ENCODE measurements around the gene MCOLN3. TPM values are rescaled to one million over a fixed set of nuclear protein-coding genes. Genes with fewer than 3 reads are reported as not detected.
A peak's percentile ranks its signal among the peaks of the same experiment; 100 is the strongest.

MCOLN3 gene
- polyA plus RNA-seq, 4 donors, result 1.2 to 192 (median 2.6) TPM

DNA sequence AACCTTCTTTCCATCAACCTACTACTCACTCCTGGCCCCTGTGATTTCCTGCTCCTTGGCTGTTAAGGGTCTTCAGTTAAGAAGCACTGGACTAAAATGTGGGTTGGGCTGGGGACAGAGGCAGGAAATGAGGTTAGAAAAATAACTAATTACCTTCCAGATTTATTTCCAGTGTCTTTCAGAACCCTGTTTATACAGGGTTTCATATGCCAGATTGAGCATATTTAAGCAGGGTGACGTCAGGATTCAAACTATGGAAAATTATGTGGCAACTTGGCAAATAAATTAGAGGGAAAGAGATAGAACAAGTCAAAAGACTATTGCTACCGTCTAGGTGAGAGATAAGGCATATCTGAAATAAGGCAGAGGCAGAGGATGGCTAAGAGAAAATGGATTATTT, 11.7 kb upstream of the MCOLN3 start:
- 40 to 54% (median 50%) methylated on average over 2 of the region's 2 CpGs for WGBS, 3 donors

DNA sequence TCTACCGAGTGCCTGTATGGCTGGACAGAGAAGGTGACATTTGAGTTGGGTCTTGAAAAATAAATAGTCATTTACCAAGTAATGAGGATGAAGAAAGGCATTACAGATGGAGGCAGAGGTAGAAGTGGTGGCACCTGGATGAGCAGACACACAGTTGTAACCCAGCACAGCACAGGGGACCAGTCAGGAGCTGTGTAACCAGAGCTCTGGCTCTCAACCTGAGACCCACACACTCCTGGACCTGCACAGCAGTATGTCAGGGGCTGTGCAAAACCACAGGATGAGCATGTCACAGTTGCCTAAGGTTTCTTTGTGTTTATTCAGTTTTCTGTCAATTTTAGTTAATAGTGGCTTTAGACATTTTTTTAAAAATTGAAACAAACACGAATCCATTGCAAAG, 11.3 kb upstream of the MCOLN3 start:
- no peaks in the 10 kb centered on the region for H3K36me3 ChIP-seq (ENCODE audit: control insufficient read depth in 3 of 3, insufficient read depth in 2 of 3, low read depth in 1 of 3, low read length in 3 of 3)
- H3K27me3 ChIP-seq (ENCODE audit: control insufficient read depth in 3 of 3, insufficient read depth in 3 of 3, low read length in 3 of 3), result no peaks in the 10 kb centered on the region
- H3K9me3 ChIP-seq (ENCODE audit: control insufficient read depth in 2 of 2, insufficient read depth in 1 of 2, low read depth in 1 of 2, low read length in 1 of 2), result no peaks in the 10 kb centered on the region
- no peak overlapping the region for H3K27ac ChIP-seq (ENCODE audit: low read depth in 1 of 3, low read length in 2 of 3)
- WGBS, 3 donors, result 85 to 92% (median 90%) methylated on average over 2 of the region's 2 CpGs
- DNase-seq (no peak), FAIRE-seq (no peak)
- H3K4me3 ChIP-seq (ENCODE audit: low read depth in 1 of 3, low read length in 3 of 3), result no peak overlapping the region
- no peaks in the 10 kb centered on the region for H3K4me1 ChIP-seq (ENCODE audit: control insufficient read depth in 3 of 3, insufficient read depth in 2 of 3, low read depth in 1 of 3, low read length in 2 of 3)

More for the DNA sequence above, 11.7 kb upstream of the MCOLN3 start:
- Histone ChIP-seq H3K4me1 (ENCODE audit: control insufficient read depth in 3 of 3, insufficient read depth in 2 of 3, low read depth in 1 of 3, low read length in 2 of 3) (no peaks in the 10 kb centered on the region), H3K27me3 (ENCODE audit: control insufficient read depth in 3 of 3, insufficient read depth in 3 of 3, low read length in 3 of 3) (no peaks in the 10 kb centered on the region), H3K27ac (ENCODE audit: low read depth in 1 of 3, low read length in 2 of 3) (no peak overlapping the region), H3K4me3 (ENCODE audit: low read depth in 1 of 3, low read length in 3 of 3) (no peak overlapping the region), H3K36me3 (ENCODE audit: control insufficient read depth in 3 of 3, insufficient read depth in 2 of 3, low read depth in 1 of 3, low read length in 3 of 3) (no peaks in the 10 kb centered on the region), H3K9me3 (ENCODE audit: control insufficient read depth in 2 of 2, insufficient read depth in 1 of 2, low read depth in 1 of 2, low read length in 1 of 2) (no peaks in the 10 kb centered on the region)
- DNase-seq, result no peak
- FAIRE-seq, result no peak

- no peak overlapping the region for H3K4me3 ChIP-seq (ENCODE audit: low read depth in 1 of 3, low read length in 3 of 3)
- H3K4me1 ChIP-seq (ENCODE audit: control insufficient read depth in 3 of 3, insufficient read depth in 2 of 3, low read depth in 1 of 3, low read length in 2 of 3), result no peaks in the 10 kb centered on the region
- no peaks in the 10 kb centered on the region for H3K9me3 ChIP-seq (ENCODE audit: control insufficient read depth in 2 of 2, insufficient read depth in 1 of 2, low read depth in 1 of 2, low read length in 1 of 2)
- H3K27ac ChIP-seq (ENCODE audit: low read depth in 1 of 3, low read length in 2 of 3), result no peak overlapping the region
- no peak for DNase-seq
- no peaks in the 10 kb centered on the region for H3K27me3 ChIP-seq (ENCODE audit: control insufficient read depth in 3 of 3, insufficient read depth in 3 of 3, low read length in 3 of 3)
- FAIRE-seq, result no peak
- H3K36me3 ChIP-seq (ENCODE audit: control insufficient read depth in 3 of 3, insufficient read depth in 2 of 3, low read depth in 1 of 3, low read length in 3 of 3), result no peaks in the 10 kb centered on the region
- 50 to 56% (median 51%) methylated on average over 1 of the region's 1 CpG for WGBS, 3 donors
Observed at GRCh38 chr1:85058786-85059185, 10.5 kb upstream of the MCOLN3 start.

GRCh38 chr1:85058311-85058710, 10.0 kb upstream of the MCOLN3 start:
- WGBS, 3 donors, result 66 to 73% (median 71%) methylated on average over 1 of the region's 1 CpG
- DNase-seq, result no peak
- Histone ChIP-seq H3K36me3 (ENCODE audit: control insufficient read depth in 3 of 3, insufficient read depth in 2 of 3, low read depth in 1 of 3, low read length in 3 of 3) (no peaks in the 10 kb centered on the region), H3K27ac (ENCODE audit: low read depth in 1 of 3, low read length in 2 of 3) (no peak overlapping the region), H3K4me1 (ENCODE audit: control insufficient read depth in 3 of 3, insufficient read depth in 2 of 3, low read depth in 1 of 3, low read length in 2 of 3) (no peaks in the 10 kb centered on the region), H3K4me3 (ENCODE audit: low read depth in 1 of 3, low read length in 3 of 3) (no peak overlapping the region), H3K9me3 (ENCODE audit: control insufficient read depth in 2 of 2, insufficient read depth in 1 of 2, low read depth in 1 of 2, low read length in 1 of 2) (no peaks in the 10 kb centered on the region), H3K27me3 (ENCODE audit: control insufficient read depth in 3 of 3, insufficient read depth in 3 of 3, low read length in 3 of 3) (no peaks in the 10 kb centered on the region)
- FAIRE-seq, result no peak

GRCh38 chr1:85054664-85055063, 6.4 kb upstream of the MCOLN3 start:
- H3K27me3 ChIP-seq (ENCODE audit: control insufficient read depth in 3 of 3, insufficient read depth in 3 of 3, low read length in 3 of 3), result peaks cover 0 to 3% (median 1%) of the 10 kb centered on the region in 3 donors
- H3K4me3 ChIP-seq (ENCODE audit: low read depth in 1 of 3, low read length in 3 of 3), result no peak overlapping the region
- H3K9me3 ChIP-seq (ENCODE audit: control insufficient read depth in 2 of 2, insufficient read depth in 1 of 2, low read depth in 1 of 2, low read length in 1 of 2), result no peaks in the 10 kb centered on the region
- FAIRE-seq (no peak), DNase-seq (no peak)
- peaks cover 0 to 4% (median 0%) of the 10 kb centered on the region in 3 donors for H3K4me1 ChIP-seq (ENCODE audit: control insufficient read depth in 3 of 3, insufficient read depth in 2 of 3, low read depth in 1 of 3, low read length in 2 of 3)
- 71 to 79% (median 74%) methylated on average over 4 of the region's 4 CpGs for WGBS, 3 donors
- no peak overlapping the region for H3K27ac ChIP-seq (ENCODE audit: low read depth in 1 of 3, low read length in 2 of 3)
- H3K36me3 ChIP-seq (ENCODE audit: control insufficient read depth in 3 of 3, insufficient read depth in 2 of 3, low read depth in 1 of 3, low read length in 3 of 3), result no peaks in the 10 kb centered on the region

- Histone ChIP-seq H3K27ac (ENCODE audit: low read depth in 1 of 3, low read length in 2 of 3) (peak overlapping the region in 1 of 3 donors; percentile 96), H3K4me1 (ENCODE audit: control insufficient read depth in 3 of 3, insufficient read depth in 2 of 3, low read depth in 1 of 3, low read length in 2 of 3) (peaks cover 0 to 7% (median 6%) of the 10 kb centered on the region in 3 donors), H3K27me3 (ENCODE audit: control insufficient read depth in 3 of 3, insufficient read depth in 3 of 3, low read length in 3 of 3) (peaks cover 0 to 13% (median 8%) of the 10 kb centered on the region in 3 donors), H3K4me3 (ENCODE audit: low read depth in 1 of 3, low read length in 3 of 3) (peak overlapping the region in 1 of 3 donors; percentile 1), H3K36me3 (ENCODE audit: control insufficient read depth in 3 of 3, insufficient read depth in 2 of 3, low read depth in 1 of 3, low read length in 3 of 3) (no peaks in the 10 kb centered on the region), H3K9me3 (ENCODE audit: control insufficient read depth in 2 of 2, insufficient read depth in 1 of 2, low read depth in 1 of 2, low read length in 1 of 2) (no peaks in the 10 kb centered on the region)
- DNase-seq, result peak; percentile 11 to 46
- WGBS, 3 donors, result 8 to 19% (median 19%) methylated on average over 11 of the region's 11 CpGs
- no peak for FAIRE-seq
Observed at GRCh38 chr1:85049735-85050166, 1.5 kb upstream of the MCOLN3 start.

DNA sequence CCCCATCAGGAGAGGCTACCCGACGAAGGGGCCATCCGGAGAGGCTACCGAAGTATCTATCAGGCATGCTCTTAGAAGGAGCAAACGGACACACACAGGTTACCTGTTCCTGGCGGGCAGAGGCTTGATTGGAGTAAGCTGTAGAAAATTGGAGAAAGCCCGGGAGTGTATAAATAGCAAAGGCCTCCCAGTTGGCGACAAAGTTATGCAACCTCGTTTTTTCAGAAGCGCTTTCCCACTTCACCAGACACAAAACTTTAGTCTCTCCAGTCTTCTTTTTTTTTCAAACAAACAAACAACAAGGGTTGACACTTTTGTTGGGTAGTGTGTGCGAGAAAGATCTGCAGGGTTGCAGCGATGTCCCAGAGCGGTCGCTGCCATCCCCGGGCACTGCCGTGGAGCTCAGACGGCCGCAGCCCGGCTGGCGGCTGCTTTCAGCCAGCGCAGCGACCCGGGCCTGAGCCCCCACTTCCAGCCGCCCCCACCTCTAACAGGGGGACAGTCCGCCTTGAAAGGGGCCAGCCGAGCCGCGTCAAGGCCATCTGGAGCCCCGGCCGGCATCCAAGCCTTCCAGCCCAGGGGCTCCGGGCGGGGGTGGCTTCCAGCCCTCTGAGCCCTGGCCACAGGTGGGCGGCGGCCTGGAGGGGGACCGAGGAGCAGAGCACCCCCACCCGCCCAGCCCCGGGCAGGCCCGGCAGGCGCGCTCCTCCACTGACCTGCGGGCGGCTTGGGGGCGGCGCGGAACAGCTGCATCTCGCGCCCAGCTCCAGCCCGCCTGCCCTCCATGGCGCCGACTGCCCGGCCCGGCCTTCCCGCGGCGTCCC, 616 bp downstream of the MCOLN3 start:
- Histone ChIP-seq H3K4me1 (ENCODE audit: control insufficient read depth in 3 of 3, insufficient read depth in 2 of 3, low read depth in 1 of 3, low read length in 2 of 3) (peaks cover 0 to 7% (median 6%) of the 10 kb centered on the region in 3 donors), H3K27me3 (ENCODE audit: control insufficient read depth in 3 of 3, insufficient read depth in 3 of 3, low read length in 3 of 3) (peaks cover 0 to 13% (median 8%) of the 10 kb centered on the region in 3 donors), H3K27ac (ENCODE audit: low read depth in 1 of 3, low read length in 2 of 3) (peak overlapping the region in 1 of 3 donors; percentile 96), H3K36me3 (ENCODE audit: control insufficient read depth in 3 of 3, insufficient read depth in 2 of 3, low read depth in 1 of 3, low read length in 3 of 3) (peaks cover 0 to 5% (median 0%) of the 10 kb centered on the region in 3 donors), H3K9me3 (ENCODE audit: control insufficient read depth in 2 of 2, insufficient read depth in 1 of 2, low read depth in 1 of 2, low read length in 1 of 2) (no peaks in the 10 kb centered on the region), H3K4me3 (ENCODE audit: low read depth in 1 of 3, low read length in 3 of 3) (peak overlapping the region; percentile 29 to 79 (median 57))
- 2 to 6% (median 3%) methylated on average over 42 to 55 of the region's 55 CpGs for WGBS, 3 donors
- DNase-seq, result peak; percentile 26 to 53
- no peak for FAIRE-seq

DNA sequence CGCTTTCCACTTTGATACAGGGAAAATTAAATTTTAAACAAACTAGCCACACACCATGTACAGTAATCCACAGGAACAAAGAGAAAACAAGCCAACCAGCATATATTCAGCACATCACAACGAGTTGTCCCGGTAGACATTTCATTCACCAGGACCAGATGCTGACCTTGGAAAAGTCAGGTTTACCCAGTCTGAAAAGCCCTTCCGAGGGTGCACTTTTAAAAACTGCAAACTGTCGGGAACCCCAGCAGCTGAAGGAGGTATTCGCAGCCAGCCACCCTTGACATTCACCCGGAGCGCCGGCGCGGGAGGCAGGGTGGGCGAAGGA, 1.2 kb downstream of the MCOLN3 start:
- Histone ChIP-seq H3K27ac (ENCODE audit: low read depth in 1 of 3, low read length in 2 of 3) (peak overlapping the region in 1 of 3 donors; percentile 96), H3K4me1 (ENCODE audit: control insufficient read depth in 3 of 3, insufficient read depth in 2 of 3, low read depth in 1 of 3, low read length in 2 of 3) (peaks cover 0 to 7% (median 6%) of the 10 kb centered on the region in 3 donors), H3K4me3 (ENCODE audit: low read depth in 1 of 3, low read length in 3 of 3) (peak overlapping the region in 2 of 3 donors; percentile 57 to 79), H3K27me3 (ENCODE audit: control insufficient read depth in 3 of 3, insufficient read depth in 3 of 3, low read length in 3 of 3) (peaks cover 0 to 13% (median 8%) of the 10 kb centered on the region in 3 donors), H3K9me3 (ENCODE audit: control insufficient read depth in 2 of 2, insufficient read depth in 1 of 2, low read depth in 1 of 2, low read length in 1 of 2) (no peaks in the 10 kb centered on the region), H3K36me3 (ENCODE audit: control insufficient read depth in 3 of 3, insufficient read depth in 2 of 3, low read depth in 1 of 3, low read length in 3 of 3) (peaks cover 0 to 5% (median 0%) of the 10 kb centered on the region in 3 donors)
- DNase-seq, result no peak
- 20 to 24% (median 20%) methylated on average over 12 of the region's 12 CpGs for WGBS, 3 donors
- FAIRE-seq, result no peak
